HG03378 (cell line): ENCODE data around the gene PAPPA2.

Source experiments
- ATAC-seq: cut with Tn5 transposase; IDR thresholded peaks from one replicate; pipeline ENCODE4 v1.9.1; 2021; ENCODE audit warnings: mild to moderate bottlenecking, moderate library complexity; ENCODE audit not compliant: unreplicated experiment

Gene PAPPA2

DNA sequence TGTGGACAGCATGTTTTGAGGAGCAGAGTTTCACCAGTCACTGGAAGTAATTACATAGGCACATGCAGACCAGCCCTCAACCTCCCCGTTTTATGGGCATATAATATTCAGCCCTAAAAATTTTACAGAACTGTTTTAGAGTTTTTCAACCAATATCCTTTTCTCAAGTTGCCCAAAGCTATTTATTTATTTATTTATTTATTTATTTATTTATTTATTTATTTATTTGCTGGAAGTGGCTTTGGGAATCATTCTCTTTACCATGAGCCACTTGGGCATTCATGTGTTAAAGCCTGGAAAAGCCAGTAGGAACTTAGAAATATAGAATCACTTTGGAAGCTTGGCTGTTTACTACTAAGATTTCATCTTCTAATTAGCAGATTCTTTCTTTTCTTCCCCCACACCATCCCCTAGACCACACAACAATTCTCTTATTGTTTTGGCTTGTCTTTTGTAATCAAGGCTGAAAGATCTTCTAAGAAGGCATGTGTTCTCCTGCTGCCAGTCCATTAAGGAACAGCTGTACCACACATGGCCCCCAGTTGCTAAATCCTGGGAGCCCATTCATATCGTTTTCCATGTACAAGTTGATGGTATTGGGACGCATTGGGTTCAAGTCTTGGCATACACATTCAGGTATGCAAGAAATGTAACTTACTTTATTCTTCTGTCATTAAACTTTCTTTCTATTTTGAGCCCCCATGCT, 220.0 kb downstream of the PAPPA2 start:
- no peak for ATAC-seq

GRCh38 chr1:176691251-176692228, 228.6 kb downstream of the PAPPA2 start:
- ATAC-seq = peak; percentile 88

GRCh38 chr1:176692431-176692830, 229.5 kb downstream of the PAPPA2 start:
- no peak for ATAC-seq

- no peak for ATAC-seq
These were observed 230.2 kb downstream of the PAPPA2 start for GRCh38 chr1:176692988-176693696.

DNA sequence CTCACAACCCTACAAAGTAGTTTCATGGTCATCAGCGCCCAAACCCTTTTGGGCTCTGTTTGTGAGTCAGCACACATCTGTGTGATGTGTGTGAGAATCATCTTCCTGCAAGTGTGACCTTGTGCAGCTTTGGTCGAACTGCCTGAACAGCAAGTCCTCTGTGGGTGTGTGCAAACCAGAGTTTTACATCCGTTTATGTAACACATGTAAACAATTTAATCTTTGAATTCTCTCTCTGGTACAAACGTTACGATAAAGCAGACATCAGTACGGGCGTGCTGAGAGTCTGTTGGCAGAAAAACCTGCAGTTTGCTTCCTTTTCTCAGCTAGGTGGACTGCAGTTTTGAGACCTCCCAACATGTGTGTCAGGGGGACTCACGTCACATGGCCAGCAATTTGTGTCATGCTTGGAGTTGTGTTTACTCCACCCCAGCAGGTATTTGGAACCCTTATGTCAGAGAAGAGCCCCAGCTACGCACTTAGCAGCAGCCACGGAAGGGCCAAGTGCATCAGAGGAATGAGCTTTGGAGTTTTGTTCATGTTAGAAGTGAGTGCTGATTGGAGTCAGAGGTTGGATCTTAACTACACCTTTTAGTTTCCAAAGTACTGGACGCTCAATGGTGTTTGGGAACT, 230.8 kb downstream of the PAPPA2 start:
- ATAC-seq = no peak

DNA sequence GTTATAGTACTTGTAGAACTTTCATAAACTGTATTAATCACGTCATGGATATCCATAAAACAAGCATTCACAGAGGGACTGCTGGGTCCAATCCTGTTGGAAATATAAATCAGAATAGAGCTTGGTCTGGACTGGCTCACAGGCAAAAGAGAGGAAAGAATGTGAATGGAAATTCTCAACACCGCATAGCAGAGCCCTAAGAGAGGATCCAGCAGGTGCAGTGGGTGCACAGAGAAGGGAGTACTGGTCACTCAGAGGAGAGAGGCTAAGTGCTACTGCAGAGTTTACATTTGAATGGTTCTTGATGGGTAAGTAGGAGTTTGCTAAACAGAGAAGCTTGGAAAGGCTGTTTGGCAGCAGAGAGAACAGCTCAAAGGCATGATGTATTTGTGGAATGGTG, 231.7 kb downstream of the PAPPA2 start:
- no peak for ATAC-seq

DNA sequence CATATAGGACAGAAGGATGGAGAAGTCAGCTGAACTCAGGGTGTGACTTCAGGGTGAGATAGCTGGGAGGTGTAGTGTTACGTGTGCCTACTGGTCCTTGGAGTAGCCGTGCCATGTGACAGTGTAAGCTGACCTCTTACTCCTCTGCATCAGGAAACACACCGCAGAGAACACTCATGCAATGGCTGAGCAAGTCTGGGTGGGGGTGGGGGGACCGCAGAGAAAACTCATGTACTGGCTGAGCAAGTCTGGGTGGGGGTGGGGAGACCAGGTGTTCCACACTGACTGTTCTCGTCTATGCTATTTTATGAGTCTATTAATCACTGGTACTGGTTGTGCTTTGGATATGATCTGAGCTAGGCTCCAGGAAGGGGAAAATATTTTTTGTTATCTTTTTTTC, 233.1 kb downstream of the PAPPA2 start:
- no peak for ATAC-seq

DNA sequence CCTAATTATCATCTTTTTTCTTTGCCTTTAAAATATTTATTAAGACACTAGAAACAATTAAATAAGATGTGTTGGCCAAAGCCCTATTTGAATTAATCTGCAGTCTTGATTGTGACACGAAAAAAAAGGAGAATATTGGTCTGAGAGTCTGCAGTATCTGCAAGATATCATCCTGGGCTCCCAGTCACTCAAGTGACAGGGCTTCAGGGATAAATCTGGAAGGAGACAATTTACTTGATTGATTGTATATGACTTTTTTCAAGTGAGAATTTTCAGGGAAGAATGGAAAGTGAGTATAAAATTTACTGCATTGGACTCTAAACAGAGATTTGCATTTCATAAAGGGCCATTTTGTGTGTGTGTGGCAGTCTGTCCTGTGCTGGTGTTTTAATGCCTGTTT, 233.7 kb downstream of the PAPPA2 start:
- ATAC-seq = no peak

DNA sequence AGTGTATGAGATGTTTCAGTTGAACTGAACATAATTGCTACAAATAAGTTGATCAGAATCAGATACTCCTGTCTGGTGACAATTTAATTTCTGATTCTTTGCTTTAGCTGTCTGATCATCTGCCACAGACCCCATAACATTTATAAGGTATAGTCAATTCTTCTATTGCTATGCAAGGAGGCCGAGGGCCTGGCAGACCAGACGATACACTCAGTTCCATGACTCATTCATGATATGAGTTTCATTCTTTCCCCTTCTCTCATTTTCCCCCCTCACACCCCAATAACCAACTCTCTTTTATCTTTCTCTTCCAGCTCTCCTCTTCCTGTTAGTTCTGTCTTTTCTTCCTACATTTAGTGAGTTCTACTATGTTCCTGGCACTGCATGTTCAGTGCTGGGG, 236.8 kb downstream of the PAPPA2 start:
- no peak for ATAC-seq

DNA sequence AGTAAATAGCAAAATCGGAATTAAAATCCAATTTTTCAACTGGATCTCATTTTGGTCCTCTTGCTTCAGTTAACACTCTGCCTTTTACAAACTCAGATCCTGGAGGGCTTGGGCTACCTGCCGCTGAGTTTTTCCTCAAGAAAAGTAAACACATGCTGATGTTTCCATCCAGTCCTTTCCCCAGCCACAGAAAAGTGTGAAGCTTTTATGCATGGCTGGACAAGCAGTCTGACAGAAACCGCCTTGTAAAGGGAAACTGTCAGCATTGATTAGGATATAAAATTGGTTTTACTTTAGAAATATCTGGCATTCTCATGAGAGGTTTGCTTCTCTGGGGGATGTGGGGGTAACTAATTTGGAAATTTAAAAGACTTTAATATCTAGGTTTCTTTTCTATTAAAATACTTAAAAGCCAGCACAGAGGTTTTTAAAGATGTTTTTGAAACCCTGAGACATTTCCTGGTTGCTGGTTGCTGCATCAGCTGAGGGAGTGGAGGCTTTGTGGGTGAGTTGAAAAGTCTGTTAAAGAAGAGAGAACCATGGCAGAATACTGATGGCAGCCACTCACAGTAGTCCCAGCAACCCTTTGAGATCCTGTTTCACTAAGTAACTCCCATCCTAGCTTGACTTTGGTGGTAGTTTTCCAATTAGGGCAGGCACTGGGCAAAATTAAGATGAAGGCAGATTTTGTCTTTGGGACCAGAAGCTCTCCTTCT, 238.3 kb downstream of the PAPPA2 start:
- ATAC-seq = no peak

DNA sequence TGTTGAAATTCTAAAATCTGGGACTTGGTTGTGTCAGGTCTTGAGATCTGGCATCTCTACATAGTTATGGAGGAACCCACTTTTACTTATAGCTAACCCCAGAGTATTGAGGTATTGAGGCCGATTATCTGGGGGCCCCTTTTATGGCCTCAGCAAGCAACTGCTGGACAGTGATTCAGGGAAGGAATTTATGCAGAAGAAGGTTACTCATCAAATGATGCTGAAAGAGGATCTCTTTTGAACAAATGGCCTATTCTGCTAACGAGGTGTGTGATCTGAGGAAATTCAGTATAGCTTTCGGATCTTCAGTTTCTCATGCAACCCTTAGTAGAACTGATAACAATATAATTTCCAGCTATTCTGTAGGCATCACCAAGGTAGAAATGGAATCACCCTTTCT, 239.9 kb downstream of the PAPPA2 start:
- no peak for ATAC-seq

DNA sequence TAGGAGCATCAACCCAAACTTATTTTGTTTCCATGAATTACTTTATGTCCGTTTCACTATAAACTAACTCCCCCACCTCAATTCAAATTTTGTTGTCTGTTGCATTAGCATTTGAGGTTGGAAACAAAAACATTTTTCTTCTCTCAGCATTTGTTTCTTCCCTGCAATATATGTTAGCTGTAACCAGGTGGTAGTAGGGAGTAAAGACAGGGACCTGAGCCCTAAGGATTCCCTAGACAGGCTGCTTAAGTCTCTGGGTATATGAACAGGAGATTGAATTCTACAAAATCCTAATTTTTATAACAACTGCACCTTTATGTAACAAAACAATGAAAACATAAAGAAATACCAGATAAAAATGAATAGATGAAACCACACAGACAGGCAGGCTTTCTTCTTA, 242.6 kb downstream of the PAPPA2 start:
- no peak for ATAC-seq

GRCh38 chr1:176717066-176717750, 254.2 kb downstream of the PAPPA2 start:
- ATAC-seq = no peak

- ATAC-seq = no peak
These were observed 256.5 kb downstream of the PAPPA2 start for GRCh38 chr1:176719447-176719846.

DNA sequence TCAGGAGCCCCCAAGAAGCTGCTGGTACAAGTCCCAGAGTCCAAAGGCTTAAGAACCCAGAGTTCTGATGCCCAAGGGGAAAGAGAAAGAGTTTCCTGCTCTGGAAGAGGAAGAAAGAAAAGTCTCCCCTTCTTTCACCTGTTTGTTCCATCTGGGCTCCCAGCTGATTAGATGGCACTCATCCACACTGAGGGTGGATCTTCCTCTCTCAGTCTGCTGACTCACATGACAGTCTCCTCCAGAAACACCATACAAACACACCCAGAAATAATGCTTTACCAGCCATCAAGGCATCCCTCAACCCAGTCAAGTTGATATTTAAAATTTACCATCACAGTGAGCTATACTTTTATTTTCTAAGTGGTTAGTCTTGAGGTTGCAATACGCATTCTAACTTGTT, 257.9 kb downstream of the PAPPA2 start:
- ATAC-seq = no peak

- no peak for ATAC-seq
These were observed 270.7 kb downstream of the PAPPA2 start for GRCh38 chr1:176733661-176734060.

DNA sequence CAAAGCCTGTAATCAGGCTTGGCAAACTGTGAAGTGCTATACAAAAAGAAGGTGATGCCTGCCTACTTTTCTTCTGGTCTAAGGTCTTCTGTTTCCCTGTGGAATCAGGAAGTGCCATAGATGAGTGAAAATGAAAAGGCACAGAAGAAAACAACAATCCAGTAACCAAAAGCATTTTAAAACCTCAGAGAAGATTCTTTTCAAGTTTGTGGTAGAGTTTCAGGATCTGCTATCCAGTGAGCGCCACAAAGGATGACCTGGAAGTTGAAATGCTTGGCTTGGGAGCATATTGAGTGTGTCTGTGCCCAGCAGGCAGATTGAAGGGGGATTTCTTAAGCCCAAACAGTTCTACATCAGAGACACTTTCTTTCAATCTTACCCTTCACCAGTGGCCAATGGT, 272.2 kb downstream of the PAPPA2 start:
- no peak for ATAC-seq

- ATAC-seq = no peak
These were observed 273.0 kb downstream of the PAPPA2 start for GRCh38 chr1:176736015-176736414.

DNA sequence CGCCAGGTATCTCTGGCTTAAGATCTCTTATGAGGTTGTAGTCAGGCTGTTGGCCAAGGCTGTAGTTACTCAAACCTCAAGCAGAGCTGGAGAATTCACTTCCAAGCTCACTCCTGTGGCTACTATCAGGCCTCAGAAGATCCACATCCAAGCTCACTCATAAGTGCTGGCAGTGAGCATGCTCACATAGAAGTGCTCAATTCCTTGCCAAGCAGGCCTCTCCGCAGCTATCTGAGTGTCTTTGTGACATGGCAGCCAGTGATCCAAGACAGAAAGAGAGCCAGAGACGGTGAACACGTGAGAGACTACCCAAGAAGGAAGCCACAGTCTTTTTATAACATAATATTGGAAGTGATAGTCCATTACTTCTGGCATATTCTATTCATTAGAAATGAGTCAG, 278.2 kb downstream of the PAPPA2 start:
- ATAC-seq = no peak

GRCh38 chr1:176742322-176742721, 279.3 kb downstream of the PAPPA2 start:
- no peak for ATAC-seq
